ENCODE results near the gene WNT3. TPM values are rescaled to one million over a fixed set of nuclear protein-coding genes. Genes with fewer than 3 reads are reported as not detected.

WNT3 gene
- total RNA-seq, 6 experiments from 2014 or later = 2.1 to 3.5 (median 3.2) TPM

DNA sequence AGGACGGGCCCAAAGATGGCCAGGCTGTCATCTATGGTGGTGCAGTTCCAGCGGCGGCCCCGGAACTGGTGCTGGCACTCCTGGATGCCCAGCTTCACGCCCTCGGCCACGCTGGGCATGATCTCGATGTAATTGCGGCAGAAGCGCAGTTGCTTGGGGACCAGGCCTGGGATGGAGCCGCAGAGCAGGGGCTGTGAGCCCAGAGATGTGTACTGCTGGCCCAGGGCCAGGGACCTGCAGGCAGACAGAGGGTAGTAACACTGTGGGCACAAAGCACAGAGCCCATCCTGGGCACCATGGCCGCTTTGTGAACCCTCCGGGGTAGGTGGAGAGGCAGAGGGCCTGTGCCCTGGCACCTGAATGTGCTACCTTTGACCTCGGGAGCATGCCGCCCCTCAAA, 44.8 kb downstream of the WNT3 start:
- Mint-ChIP-seq H3K9me3 (no peaks in the 10 kb centered on the region), H3K27me3 (ENCODE audit: insufficient read depth) (no peaks in the 10 kb centered on the region; the same call in 1 of the 2 replicates), H3K4me1 (ENCODE audit: low read depth) (peaks cover 25% of the 10 kb centered on the region), H3K27ac (no peak overlapping the region), H3K4me3 (no peak overlapping the region), H3K36me3 (ENCODE audit: low read depth) (no peaks in the 10 kb centered on the region)
- TF ChIP-seq, protein P1, sequence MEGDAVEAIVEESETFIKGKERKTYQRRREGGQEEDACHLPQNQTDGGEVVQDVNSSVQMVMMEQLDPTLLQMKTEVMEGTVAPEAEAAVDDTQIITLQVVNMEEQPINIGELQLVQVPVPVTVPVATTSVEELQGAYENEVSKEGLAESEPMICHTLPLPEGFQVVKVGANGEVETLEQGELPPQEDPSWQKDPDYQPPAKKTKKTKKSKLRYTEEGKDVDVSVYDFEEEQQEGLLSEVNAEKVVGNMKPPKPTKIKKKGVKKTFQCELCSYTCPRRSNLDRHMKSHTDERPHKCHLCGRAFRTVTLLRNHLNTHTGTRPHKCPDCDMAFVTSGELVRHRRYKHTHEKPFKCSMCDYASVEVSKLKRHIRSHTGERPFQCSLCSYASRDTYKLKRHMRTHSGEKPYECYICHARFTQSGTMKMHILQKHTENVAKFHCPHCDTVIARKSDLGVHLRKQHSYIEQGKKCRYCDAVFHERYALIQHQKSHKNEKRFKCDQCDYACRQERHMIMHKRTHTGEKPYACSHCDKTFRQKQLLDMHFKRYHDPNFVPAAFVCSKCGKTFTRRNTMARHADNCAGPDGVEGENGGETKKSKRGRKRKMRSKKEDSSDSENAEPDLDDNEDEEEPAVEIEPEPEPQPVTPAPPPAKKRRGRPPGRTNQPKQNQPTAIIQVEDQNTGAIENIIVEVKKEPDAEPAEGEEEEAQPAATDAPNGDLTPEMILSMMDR (IDR thresholded peaks at IDR 0.05) = no peak
- DNase-seq = no peak

DNA sequence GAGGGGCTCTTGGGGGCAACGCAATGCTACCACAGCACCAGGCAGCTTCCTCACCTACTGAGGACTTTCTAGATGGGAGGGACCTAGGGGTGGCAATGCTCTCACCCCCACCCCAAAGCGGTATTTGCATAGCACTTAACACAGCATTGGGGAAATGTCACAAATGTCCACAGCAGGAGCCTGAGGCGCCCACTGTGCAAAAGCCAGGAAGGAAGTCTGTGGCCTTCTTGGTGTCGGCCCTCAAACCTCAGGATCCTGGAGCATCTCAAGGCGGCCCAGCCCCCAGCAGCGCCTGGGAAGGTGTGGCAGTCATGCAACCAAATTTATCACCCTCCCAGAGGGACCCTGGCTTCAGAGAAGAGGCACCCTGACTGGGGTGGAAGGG, 45.3 kb downstream of the WNT3 start:
- Mint-ChIP-seq H3K9me3 (no peaks in the 10 kb centered on the region), H3K36me3 (ENCODE audit: low read depth) (no peaks in the 10 kb centered on the region)

DNA sequence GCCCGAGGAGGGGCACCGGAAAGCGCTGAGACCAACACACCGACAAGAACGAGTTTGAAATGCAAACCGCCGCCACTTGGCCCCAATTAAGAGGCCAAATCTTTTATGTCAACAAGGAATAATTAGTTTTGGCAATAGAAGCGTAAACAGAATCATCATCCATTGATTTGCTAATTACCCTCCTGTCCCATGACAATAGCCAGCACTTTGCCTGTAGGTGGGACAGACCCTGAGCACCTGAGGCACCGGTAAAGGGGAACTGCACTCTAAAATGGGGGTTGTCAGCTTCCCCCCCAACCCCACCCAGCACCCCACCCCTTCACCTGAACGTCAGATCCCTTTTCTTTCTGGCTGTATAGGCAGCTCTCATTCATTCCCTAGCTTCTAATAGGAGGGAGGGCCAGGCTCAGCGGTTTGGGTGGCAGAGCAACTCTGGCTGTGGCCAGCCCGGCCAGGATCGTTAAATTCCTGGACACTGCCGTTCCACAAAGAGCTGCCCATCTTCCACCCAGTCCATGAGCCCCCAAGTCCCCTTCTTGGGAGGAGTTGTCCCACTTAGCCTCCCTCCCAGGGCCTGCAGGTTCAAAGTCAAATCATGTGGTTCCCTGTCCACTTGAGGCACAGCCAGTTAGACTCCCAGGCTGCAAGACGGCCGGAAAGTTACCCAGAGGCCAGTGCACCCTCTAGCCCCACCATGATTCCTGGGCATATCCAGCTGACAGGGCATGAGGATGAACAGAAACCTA, 45.8 kb downstream of the WNT3 start:
- Mint-ChIP-seq H3K27me3 (ENCODE audit: insufficient read depth) (no peaks in the 10 kb centered on the region), H3K27ac (peak overlapping the region; percentile 77), H3K9me3 (no peaks in the 10 kb centered on the region), H3K36me3 (ENCODE audit: low read depth) (no peaks in the 10 kb centered on the region), H3K4me3 (peak overlapping the region; percentile 78), H3K4me1 (ENCODE audit: low read depth) (peaks cover 20% of the 10 kb centered on the region)
- no peak for DNase-seq
- TF ChIP-seq, protein P1 (IDR thresholded peaks at IDR 0.05) = no peak

More for the DNA sequence above, 45.3 kb downstream of the WNT3 start:
- DNase-seq = no peak
- H3K27ac Mint-ChIP-seq = no peak overlapping the region
- TF ChIP-seq, protein P1 (IDR thresholded peaks at IDR 0.05) = no peak
- no peaks in the 10 kb centered on the region for H3K27me3 Mint-ChIP-seq (ENCODE audit: insufficient read depth)
- H3K4me1 Mint-ChIP-seq (ENCODE audit: low read depth) = peaks cover 25% of the 10 kb centered on the region
- no peak overlapping the region; the same call in 1 of the 2 replicates for H3K4me3 Mint-ChIP-seq

DNA sequence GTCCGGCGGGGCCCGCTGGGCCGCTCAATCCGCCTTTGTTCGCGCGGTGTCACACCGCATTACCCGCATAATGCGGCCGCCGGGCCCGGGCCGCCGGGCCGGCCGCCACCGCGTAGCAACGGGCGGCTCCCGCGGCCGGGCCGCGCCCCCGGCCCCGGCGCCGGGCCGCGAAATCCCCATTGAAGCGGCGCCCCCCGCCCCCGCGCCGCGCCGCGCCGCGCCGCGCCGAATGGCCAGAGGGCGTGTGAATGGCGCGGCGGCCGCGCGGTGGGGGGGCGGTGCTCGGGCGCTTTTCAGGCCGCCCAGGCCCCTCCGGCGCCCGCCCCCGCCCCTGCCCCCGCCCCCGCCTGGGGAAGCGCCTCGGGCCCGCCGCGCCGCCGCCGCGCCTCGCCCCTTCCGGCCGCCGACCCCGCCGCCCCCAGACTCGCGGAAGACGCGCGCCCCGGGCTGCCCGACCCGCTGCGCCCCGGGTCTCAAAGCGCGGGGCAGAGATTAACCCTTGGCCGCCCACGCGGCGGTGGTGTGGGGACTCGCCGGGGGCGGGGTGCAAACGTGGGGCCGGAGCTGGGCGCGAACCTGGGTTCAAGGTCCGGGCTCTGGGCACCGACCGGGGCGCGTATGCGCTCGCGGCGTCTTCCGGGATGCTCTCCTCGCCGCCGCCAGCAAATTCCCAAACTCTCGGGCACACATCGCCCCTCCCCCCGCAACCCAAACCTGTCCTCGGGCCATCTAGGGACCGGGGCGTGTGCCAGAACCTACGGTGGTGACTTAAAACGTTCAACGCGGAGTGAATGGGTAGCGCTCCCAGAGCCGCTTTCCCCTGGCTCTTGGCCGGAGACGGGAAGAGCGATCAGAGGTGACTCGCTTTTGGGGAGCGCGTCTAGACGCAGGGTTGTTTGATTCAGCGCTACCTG, 46.7 kb downstream of the WNT3 start:
- TF ChIP-seq, protein P1 (IDR thresholded peaks at IDR 0.05) = no peak
- DNase-seq = no peak
- peak overlapping the region; percentile 77 for H3K27ac Mint-ChIP-seq
- H3K4me3 Mint-ChIP-seq = peak overlapping the region; percentile 78
- no peaks in the 10 kb centered on the region for H3K36me3 Mint-ChIP-seq (ENCODE audit: low read depth)
- H3K27me3 Mint-ChIP-seq (ENCODE audit: insufficient read depth) = no peaks in the 10 kb centered on the region
- H3K4me1 Mint-ChIP-seq (ENCODE audit: low read depth) = peaks cover 23% of the 10 kb centered on the region
- no peaks in the 10 kb centered on the region for H3K9me3 Mint-ChIP-seq

DNA sequence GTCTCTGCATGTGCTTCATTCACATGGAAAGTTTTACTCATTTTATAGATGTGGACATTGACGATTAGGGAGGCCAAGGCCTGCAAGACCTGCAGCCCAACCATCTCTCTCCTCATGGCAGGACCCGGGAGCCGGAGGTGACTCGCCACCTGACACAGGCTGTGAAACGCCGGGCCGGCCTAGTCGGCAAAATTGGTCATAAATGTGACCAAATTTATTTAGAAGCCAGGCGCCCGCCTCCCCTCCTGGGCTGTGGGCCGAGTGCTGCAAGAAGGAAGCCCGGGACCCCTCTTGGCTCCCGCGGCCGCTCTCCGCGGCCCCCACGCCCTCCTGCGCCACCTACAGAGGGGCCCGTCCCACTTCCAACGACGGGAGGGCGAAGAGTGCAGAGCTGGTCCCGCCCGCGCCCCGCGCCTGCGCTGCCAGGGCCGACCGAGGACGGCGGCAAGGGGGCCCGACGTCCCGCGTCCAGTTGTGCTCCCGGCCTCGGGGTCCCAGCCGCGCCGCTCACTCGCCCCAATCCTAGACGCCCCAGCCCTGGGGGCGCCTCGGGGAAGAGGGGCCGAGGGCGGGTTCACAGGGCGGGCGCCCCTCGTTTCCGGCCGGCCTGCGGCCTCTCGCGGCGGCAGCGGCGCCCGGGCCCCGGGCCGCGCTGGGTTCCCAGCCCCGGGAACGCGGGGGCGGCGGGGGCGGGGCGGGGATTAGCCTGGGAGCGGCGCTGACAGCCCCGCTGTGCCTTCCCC, 47.5 kb downstream of the WNT3 start:
- DNase-seq = peak; percentile 45
- Mint-ChIP-seq H3K36me3 (ENCODE audit: low read depth) (no peaks in the 10 kb centered on the region), H3K9me3 (no peaks in the 10 kb centered on the region), H3K27me3 (ENCODE audit: insufficient read depth) (no peaks in the 10 kb centered on the region), H3K4me3 (peak overlapping the region; percentile 80), H3K27ac (peak overlapping the region; percentile 83), H3K4me1 (ENCODE audit: low read depth) (peaks cover 23% of the 10 kb centered on the region)
- TF ChIP-seq, protein P1 (IDR thresholded peaks at IDR 0.05) = peak; percentile 44; the same call in 1 of the 2 replicates

Measured in HFFc6 (cell line).